K562 (cell line): ENCODE results near the gene KMT2C. TPM values are rescaled to one million over a fixed set of nuclear protein-coding genes. Genes with fewer than 3 reads are reported as not detected.

Experiments
- CC2D1A ChIP-seq: fragments of 450-650 bp; IDR thresholded peaks from 2 replicates; pipeline ENCODE4 v1.6.1; 2017; ENCODE audit warnings: mild to moderate bottlenecking
- CEBPB ChIP-seq: fragments of 450-650 bp; IDR thresholded peaks from 2 replicates; pipeline ENCODE4 v1.6.1; 2016; ENCODE audit warnings: missing genetic modification characterization, missing compliant biosample characterization
- CEBPG ChIP-seq, 3 experiments: fragments of 200-800 bp in 1 of 3; sonication (Bioruptor generic) in 1 of 3; sonication (generic) in 1 of 3; formaldehyde crosslinking in 1 of 3; IDR thresholded peaks in 2 of 3; conservative IDR thresholded peaks in 1 of 3; 2 replicates each; pipeline versions ENCODE4 v1.6.1 to v1.8.0; 2016 to 2022; ENCODE audit warnings: missing compliant biosample characterization in 2 of 3, missing genetic modification characterization in 2 of 3, mild to moderate bottlenecking in 1 of 3, missing genetic modification reagents in 1 of 3
- CREM ChIP-seq: IDR thresholded peaks from 2 replicates; pipeline ENCODE4 v1.6.1; 2014; ENCODE audit warnings: antibody characterized with exemption, low read depth
- EHMT2 ChIP-seq: fragments of 450-650 bp; IDR thresholded peaks from 2 replicates; pipeline ENCODE4 v1.6.1; 2018; ENCODE audit warnings: antibody characterized with exemption
- FOSL1 ChIP-seq: fragments of 200-800 bp; sonication (Bioruptor generic); conservative IDR thresholded peaks from 2 replicates; pipeline ENCODE4 v1.6.1; 2016; ENCODE audit warnings: missing genetic modification characterization, missing compliant biosample characterization
- FOXA3 ChIP-seq, 2 experiments: fragments of 450-650 bp in 1 of 2; sonication (generic) in 1 of 2; formaldehyde crosslinking; IDR thresholded peaks in 1 of 2; conservative IDR thresholded peaks in 1 of 2; 2 replicates each; pipeline versions ENCODE4 v1.4.0 to v1.8.0; 2020 to 2022; ENCODE audit warnings: mild to moderate bottlenecking in 2 of 2, missing genetic modification reagents in 1 of 2
- FOXP1 ChIP-seq: sonication (generic); formaldehyde crosslinking; IDR thresholded peaks from 2 replicates; pipeline ENCODE4 v1.8.0; 2022; ENCODE audit warnings: mild to moderate bottlenecking, missing genetic modification reagents
- JUN ChIP-seq, 2 experiments: sonication (generic) in 1 of 2; formaldehyde crosslinking in 1 of 2; IDR thresholded peaks; 2 replicates each; pipeline versions ENCODE4 v1.6.1 to v1.8.0; 2012 to 2022; ENCODE audit warnings: borderline replicate concordance in 2 of 2, mild to moderate bottlenecking in 2 of 2, improper control_type of control experiment in 1 of 2, low read depth in 1 of 2, low read length in 1 of 2, missing genetic modification reagents in 1 of 2
- MEF2A ChIP-seq: IDR thresholded peaks from 2 replicates; pipeline ENCODE4 v1.6.1; 2011; ENCODE audit warnings: low read depth, mild to moderate bottlenecking, low read length, moderate library complexity; ENCODE audit not compliant: control insufficient read depth
- MEIS2 ChIP-seq: fragments of 450-650 bp; IDR thresholded peaks from 2 replicates; pipeline ENCODE4 v1.6.1; 2014; ENCODE audit warnings: mild to moderate bottlenecking; ENCODE audit not compliant: partially characterized antibody
- NR1H2 ChIP-seq: sonication (generic); formaldehyde crosslinking; IDR thresholded peaks from 2 replicates; pipeline ENCODE4 v1.4.0; 2020; ENCODE audit warnings: mild to moderate bottlenecking, missing genetic modification reagents
- RCOR1 ChIP-seq, 2 experiments: IDR thresholded peaks; 2 replicates each; pipeline ENCODE4 v1.6.1; 2012; ENCODE audit warnings: low read depth in 2 of 2, low read length in 2 of 2, borderline replicate concordance in 1 of 2, improper control_type of control experiment in 1 of 2
- ZFX ChIP-seq: sonication (generic); formaldehyde crosslinking; IDR thresholded peaks from 2 replicates; pipeline ENCODE4 v1.8.0; 2022; ENCODE audit warnings: mild to moderate bottlenecking, missing genetic modification reagents, moderate library complexity
- ZKSCAN1 ChIP-seq: fragments of 150-350 bp; IDR thresholded peaks from 2 replicates; pipeline ENCODE4 v1.6.1; 2016; ENCODE audit warnings: low read depth, low read length
- ZNF316 ChIP-seq: fragments of 450-650 bp; IDR thresholded peaks from 2 replicates; pipeline ENCODE4 v1.6.1; 2016
- polyA plus RNA-seq, 8 experiments: library from polyadenylated mRNA; depleted of rRNA in 4 of 8; stranded (reverse) in 5 of 8; unstranded in 3 of 8; fragments of >200 nt; fragmentation: Nextera tagmentation in 2 of 8; fragmentation: Illumina TruSeq in 1 of 8; extraction: Ambion mirVana in 2 of 8; extraction: Trizol in 1 of 8; gene quantifications; 2 replicates each; pipeline versions ENCODE4 v1.2.1 to v1.2.3, GENCODE V29; 2011 to 2014; ENCODE audit warnings: inconsistent platforms in 1 of 8, missing spikeins in 1 of 8
- total RNA-seq, 7 experiments: library from RNA; depleted of rRNA in 6 of 7; stranded (reverse); fragments of >200 nt in 6 of 7; fragmentation: Illumina TruSeq in 2 of 7; extraction: Trizol in 2 of 7; gene quantifications; 2 replicates each; pipeline versions ENCODE4 v1.2.1 to v1.2.3, GENCODE V29; 2011 to 2021; ENCODE audit warnings: low replicate concordance in 1 of 7
- TF ChIP-seq, protein P1 (sequence below), 2 experiments: fragments of 450-650 bp in 1 of 2; sonication (generic) in 1 of 2; formaldehyde crosslinking in 1 of 2; IDR thresholded peaks in 1 of 2; conservative IDR thresholded peaks in 1 of 2; 2 replicates each; pipeline versions ENCODE4 v1.6.1 to v1.8.1; 2016 to 2023; ENCODE audit warnings: mild to moderate bottlenecking in 2 of 2, moderate library complexity in 2 of 2, inconsistent platforms in 1 of 2, missing genetic modification reagents in 1 of 2
- TF ChIP-seq, protein P2 (sequence below): fragments of 250-450 bp; sonication (Bioruptor Pico); IDR thresholded peaks from 2 replicates; pipeline ENCODE4 v1.5.0; 2020; ENCODE audit warnings: mild to moderate bottlenecking, borderline replicate concordance
- TF ChIP-seq, protein P3 (sequence below): fragments of 200-800 bp; sonication (Bioruptor generic); IDR thresholded peaks from 2 replicates; pipeline ENCODE4 v1.6.1; 2017; ENCODE audit warnings: missing genetic modification characterization, missing compliant biosample characterization
- TF ChIP-seq, protein P4 (sequence below): fragments of 450-650 bp; IDR thresholded peaks from 2 replicates; pipeline ENCODE4 v1.6.1; 2017; ENCODE audit warnings: mild to moderate bottlenecking, moderate library complexity

Gene KMT2C
- total and polyA plus RNA-seq, 9 of the 15 experiments (the other 6 are each of a cell fraction or from before 2014, with no cell fraction given) = 4.9 to 67.8 (median 27.1) TPM

DNA sequence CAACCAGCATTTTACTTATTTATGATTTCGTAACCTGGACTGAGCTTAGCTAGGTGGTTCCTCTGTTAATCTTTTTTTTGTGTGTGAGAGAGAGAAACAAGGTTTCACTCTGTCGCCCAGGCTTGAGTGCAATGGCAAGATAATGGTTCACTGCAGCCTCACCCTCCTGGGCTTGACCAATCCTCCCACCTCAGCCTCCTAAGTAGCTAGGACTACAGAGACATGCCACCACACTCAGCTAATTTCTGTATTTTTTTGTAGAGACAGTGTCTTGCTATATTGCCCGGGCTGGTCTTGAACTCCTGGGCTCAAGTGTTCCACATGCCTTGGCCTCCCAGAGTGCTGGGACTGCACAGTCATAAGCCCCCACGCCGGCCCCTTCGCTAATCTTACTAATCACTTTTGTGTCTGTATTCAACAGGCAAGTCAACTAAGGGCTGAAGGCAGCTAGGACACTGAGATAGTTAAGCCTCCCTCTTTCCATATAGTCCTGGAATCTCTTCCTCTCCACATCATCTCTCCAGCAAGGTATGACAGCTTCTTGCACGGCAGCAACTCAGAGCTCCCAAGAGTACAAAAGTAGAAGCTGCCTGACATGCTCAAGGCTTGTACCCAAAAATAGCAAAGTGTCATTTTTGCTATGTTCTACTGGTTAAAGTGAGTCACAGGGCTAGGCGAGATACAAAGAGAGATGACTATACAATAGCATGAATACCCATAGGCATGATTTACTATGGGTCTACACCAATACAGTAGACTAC is 11.3 kb downstream of the KMT2C start (continued):
- TF ChIP-seq CEBPG (CRISPR knock-in tag; IDR thresholded peaks at IDR 0.05) = 0 out of 2 replicates have a peak, but pooled peaks have one; percentile 20
- TF ChIP-seq CEBPG (tag; conservative IDR thresholded peaks at IDR 0.05 in 1 of 2, IDR thresholded peaks at IDR 0.05 in 1 of 2) = no peak
- TF ChIP-seq NR1H2 = no peak
- peak; percentile 59; the same call in 1 of the 2 replicates for TF ChIP-seq FOXP1
- TF ChIP-seq ZKSCAN1 = no peak
- TF ChIP-seq RCOR1 (IDR thresholded peaks at IDR 0.05; ENCODE audit: borderline replicate concordance in 1 of 2, low read depth in 2 of 2, low read length in 2 of 2) = no peak; a peak in 1 of 4 replicates
- TF ChIP-seq ZFX (CRISPR knock-in tag) = no peak
- 0 out of 2 replicates have a peak, but pooled peaks have one; percentile 6 for TF ChIP-seq JUN (IDR thresholded peaks at IDR 0.05; ENCODE audit: borderline replicate concordance, low read depth, low read length)
- TF ChIP-seq JUN (CRISPR knock-in tag; IDR thresholded peaks at IDR 0.05; ENCODE audit: borderline replicate concordance) = no peak
- TF ChIP-seq, protein P1, sequence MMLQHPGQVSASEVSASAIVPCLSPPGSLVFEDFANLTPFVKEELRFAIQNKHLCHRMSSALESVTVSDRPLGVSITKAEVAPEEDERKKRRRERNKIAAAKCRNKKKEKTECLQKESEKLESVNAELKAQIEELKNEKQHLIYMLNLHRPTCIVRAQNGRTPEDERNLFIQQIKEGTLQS (IDR thresholded peaks at IDR 0.05) = peak; percentile 49
- TF ChIP-seq, protein P1 (CRISPR knock-in tag; conservative IDR thresholded peaks at IDR 0.05) = no peak
- 0 out of 2 replicates have a peak, but pooled peaks have one; percentile 8 for TF ChIP-seq EHMT2
- TF ChIP-seq MEIS2 = peak; percentile 61
- peak; percentile 76 for TF ChIP-seq FOSL1
- TF ChIP-seq, protein P2, sequence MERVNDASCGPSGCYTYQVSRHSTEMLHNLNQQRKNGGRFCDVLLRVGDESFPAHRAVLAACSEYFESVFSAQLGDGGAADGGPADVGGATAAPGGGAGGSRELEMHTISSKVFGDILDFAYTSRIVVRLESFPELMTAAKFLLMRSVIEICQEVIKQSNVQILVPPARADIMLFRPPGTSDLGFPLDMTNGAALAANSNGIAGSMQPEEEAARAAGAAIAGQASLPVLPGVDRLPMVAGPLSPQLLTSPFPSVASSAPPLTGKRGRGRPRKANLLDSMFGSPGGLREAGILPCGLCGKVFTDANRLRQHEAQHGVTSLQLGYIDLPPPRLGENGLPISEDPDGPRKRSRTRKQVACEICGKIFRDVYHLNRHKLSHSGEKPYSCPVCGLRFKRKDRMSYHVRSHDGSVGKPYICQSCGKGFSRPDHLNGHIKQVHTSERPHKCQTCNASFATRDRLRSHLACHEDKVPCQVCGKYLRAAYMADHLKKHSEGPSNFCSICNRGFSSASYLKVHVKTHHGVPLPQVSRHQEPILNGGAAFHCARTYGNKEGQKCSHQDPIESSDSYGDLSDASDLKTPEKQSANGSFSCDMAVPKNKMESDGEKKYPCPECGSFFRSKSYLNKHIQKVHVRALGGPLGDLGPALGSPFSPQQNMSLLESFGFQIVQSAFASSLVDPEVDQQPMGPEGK (CRISPR knock-in tag) = no peak
- no peak for TF ChIP-seq CC2D1A
- TF ChIP-seq ZNF316 = peak; percentile 29
- TF ChIP-seq CREM = peak; percentile 2; the same call in 1 of the 2 replicates
- TF ChIP-seq, protein P3, sequence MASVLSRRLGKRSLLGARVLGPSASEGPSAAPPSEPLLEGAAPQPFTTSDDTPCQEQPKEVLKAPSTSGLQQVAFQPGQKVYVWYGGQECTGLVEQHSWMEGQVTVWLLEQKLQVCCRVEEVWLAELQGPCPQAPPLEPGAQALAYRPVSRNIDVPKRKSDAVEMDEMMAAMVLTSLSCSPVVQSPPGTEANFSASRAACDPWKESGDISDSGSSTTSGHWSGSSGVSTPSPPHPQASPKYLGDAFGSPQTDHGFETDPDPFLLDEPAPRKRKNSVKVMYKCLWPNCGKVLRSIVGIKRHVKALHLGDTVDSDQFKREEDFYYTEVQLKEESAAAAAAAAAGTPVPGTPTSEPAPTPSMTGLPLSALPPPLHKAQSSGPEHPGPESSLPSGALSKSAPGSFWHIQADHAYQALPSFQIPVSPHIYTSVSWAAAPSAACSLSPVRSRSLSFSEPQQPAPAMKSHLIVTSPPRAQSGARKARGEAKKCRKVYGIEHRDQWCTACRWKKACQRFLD (CRISPR knock-in tag) = no peak
- TF ChIP-seq FOXA3 (CRISPR knock-in tag; conservative IDR thresholded peaks at IDR 0.05 in 1 of 2, IDR thresholded peaks at IDR 0.05 in 1 of 2) = 0 out of 4 replicates have a peak, but pooled peaks of 1 of the 2 experiments have one; percentile 69
- TF ChIP-seq, protein P4, sequence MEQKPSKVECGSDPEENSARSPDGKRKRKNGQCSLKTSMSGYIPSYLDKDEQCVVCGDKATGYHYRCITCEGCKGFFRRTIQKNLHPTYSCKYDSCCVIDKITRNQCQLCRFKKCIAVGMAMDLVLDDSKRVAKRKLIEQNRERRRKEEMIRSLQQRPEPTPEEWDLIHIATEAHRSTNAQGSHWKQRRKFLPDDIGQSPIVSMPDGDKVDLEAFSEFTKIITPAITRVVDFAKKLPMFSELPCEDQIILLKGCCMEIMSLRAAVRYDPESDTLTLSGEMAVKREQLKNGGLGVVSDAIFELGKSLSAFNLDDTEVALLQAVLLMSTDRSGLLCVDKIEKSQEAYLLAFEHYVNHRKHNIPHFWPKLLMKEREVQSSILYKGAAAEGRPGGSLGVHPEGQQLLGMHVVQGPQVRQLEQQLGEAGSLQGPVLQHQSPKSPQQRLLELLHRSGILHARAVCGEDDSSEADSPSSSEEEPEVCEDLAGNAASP = no peak
- peak; percentile 97 for TF ChIP-seq MEF2A
- TF ChIP-seq CEBPB (tag) = peak; percentile 84; the same call in 1 of the 2 replicates
